PFSK-1 (cell line): ENCODE data around the gene PAPPA.

Source experiments
- POLR2AphosphoS5 ChIP-seq: IDR thresholded peaks from 2 replicates; pipeline ENCODE4 v1.6.1; 2012; ENCODE audit warnings: low read depth, mild to moderate bottlenecking, control low read depth, low read length, moderate library complexity
- REST ChIP-seq, 2 experiments: IDR thresholded peaks; 2 replicates each; pipeline versions ENCODE4 v1.6.1 to v1.8.0; 2011 to 2012; ENCODE audit warnings: low read depth in 2 of 2, low read length in 2 of 2, control low read depth in 1 of 2, inconsistent platforms in 1 of 2, mild to moderate bottlenecking in 1 of 2, moderate library complexity in 1 of 2; ENCODE audit not compliant: insufficient read depth in 1 of 2
- TAF1 ChIP-seq: IDR thresholded peaks from 2 replicates; pipeline ENCODE4 v1.6.1; 2012; ENCODE audit warnings: low read length, control low read depth, borderline replicate concordance; ENCODE audit not compliant: insufficient read depth

DNA sequence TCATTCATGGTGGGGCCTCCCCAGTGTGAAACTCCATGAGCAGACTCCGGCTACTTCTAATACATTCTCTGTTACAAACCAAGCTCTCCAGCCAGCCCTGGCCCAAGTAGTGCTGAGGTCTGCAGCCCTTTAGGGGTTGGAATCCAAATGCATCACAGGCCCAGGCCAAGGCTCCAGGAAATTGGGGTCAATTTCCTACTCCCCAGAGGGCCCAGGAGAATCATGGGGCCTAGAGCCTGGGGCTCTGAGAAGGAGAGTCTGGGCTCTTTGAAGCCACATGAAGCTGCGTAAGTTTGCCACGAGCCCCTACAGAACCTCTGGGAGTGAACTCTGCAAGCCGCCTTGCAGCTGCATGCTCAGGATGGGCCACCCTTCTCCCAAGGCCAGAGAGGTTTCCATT is 206.4 kb downstream of the PAPPA start:
- no peak for TF ChIP-seq TAF1
- no peak for TF ChIP-seq POLR2AphosphoS5
- no peak for TF ChIP-seq REST (IDR thresholded peaks at IDR 0.05; ENCODE audit: insufficient read depth in 1 of 2, low read depth in 2 of 2, low read length in 2 of 2)
